A549 (cell line): ENCODE data around the gene PAX1.

ENCODE experiments used
- CEBPB ChIP-seq, 2 experiments: fragments of >200 bp in 1 of 2; sonication (Bioruptor Twin) in 1 of 2; formaldehyde crosslinking in 1 of 2; IDR thresholded peaks; 2 replicates each; pipeline ENCODE4 v1.6.1; 2012 to 2016
- FOXS1 ChIP-seq: fragments of 250-450 bp; sonication (Bioruptor Pico); IDR thresholded peaks from 2 replicates; pipeline ENCODE4 v1.5.0; 2020; ENCODE audit warnings: mild to moderate bottlenecking, moderate library complexity
- GATA3 ChIP-seq: IDR thresholded peaks from 2 replicates; pipeline ENCODE4 v1.6.1; 2012; ENCODE audit warnings: borderline replicate concordance
- HDAC2 ChIP-seq: fragments of 200-600 bp; sonication (generic); IDR thresholded peaks from 2 replicates; pipeline ENCODE4 v1.6.1; 2016
- JUN ChIP-seq, 2 experiments: fragments of >200 bp; sonication (Bioruptor Twin); formaldehyde crosslinking; IDR thresholded peaks; 2 replicates in 1 of 2; 3 replicates in 1 of 2; pipeline ENCODE4 v1.6.1; 2016 to 2017
- POLR2A ChIP-seq: IDR thresholded peaks from 2 replicates; pipeline ENCODE4 v1.6.1; 2012; ENCODE audit warnings: mild to moderate bottlenecking, low read length
- POLR2AphosphoS2 ChIP-seq: conservative IDR thresholded peaks from 2 replicates; pipeline ENCODE4 v1.6.1; 2012; ENCODE audit warnings: low read length, improper control_type of control experiment, inconsistent platforms
- RCOR1 ChIP-seq: fragments of 150-350 bp; IDR thresholded peaks from 2 replicates; pipeline ENCODE4 v1.6.1; 2014; ENCODE audit warnings: antibody characterized with exemption, low read length, low read depth
- RFX5 ChIP-seq: fragments of 450-650 bp; IDR thresholded peaks from 2 replicates; pipeline ENCODE4 v1.7.1; 2014; ENCODE audit warnings: antibody characterized with exemption, mild to moderate bottlenecking, moderate library complexity
- TP53 ChIP-seq: fragments of 250-450 bp; sonication (Bioruptor Pico); IDR thresholded peaks from 2 replicates; pipeline ENCODE4 v1.5.0; 2021; ENCODE audit warnings: mild to moderate bottlenecking, moderate library complexity
- TF ChIP-seq, protein P1 (sequence below): IDR thresholded peaks from 2 replicates; pipeline ENCODE4 v1.6.1; 2012
- TF ChIP-seq, protein P2 (sequence below): fragments of >200 bp; sonication (Bioruptor Twin); formaldehyde crosslinking; IDR thresholded peaks from 3 replicates; pipeline ENCODE4 v1.5.1; 2016
- TF ChIP-seq, protein P3 (sequence below): IDR thresholded peaks from 2 replicates; pipeline ENCODE4 v1.6.1; 2012

DNA sequence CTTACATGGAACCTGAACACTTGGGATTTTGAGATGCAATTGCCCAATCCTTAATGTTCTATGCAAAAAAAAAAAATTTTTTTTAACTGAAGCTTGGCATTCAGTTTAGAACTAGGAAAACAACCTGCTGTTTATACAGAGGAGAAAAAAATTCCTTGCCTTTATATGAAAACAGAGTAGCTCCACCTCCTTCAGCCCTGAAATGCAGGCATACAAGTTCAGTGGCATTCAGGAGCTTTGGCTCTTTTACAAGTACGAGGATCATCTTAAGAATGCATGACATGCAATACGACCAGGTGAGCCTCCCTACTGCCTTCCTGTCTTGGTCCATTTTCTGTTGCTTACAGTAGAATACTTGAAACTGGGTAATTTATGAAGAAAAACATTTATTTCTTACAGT, 20.4 kb downstream of the PAX1 start:
- TF ChIP-seq POLR2A (no peak), RFX5 (no peak), CEBPB (IDR thresholded peaks at IDR 0.05) (no peak), GATA3 (no peak), FOXS1 (CRISPR knock-in tag) (no peak), POLR2AphosphoS2 (no peak), RCOR1 (no peak), TP53 (CRISPR knock-in tag) (no peak), JUN (IDR thresholded peaks at IDR 0.05) (no peak), HDAC2 (no peak)
- TF ChIP-seq, protein P1, sequence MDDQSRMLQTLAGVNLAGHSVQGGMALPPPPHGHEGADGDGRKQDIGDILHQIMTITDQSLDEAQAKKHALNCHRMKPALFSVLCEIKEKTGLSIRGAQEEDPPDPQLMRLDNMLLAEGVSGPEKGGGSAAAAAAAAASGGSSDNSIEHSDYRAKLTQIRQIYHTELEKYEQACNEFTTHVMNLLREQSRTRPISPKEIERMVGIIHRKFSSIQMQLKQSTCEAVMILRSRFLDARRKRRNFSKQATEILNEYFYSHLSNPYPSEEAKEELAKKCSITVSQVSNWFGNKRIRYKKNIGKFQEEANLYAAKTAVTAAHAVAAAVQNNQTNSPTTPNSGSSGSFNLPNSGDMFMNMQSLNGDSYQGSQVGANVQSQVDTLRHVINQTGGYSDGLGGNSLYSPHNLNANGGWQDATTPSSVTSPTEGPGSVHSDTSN: no peak
- TF ChIP-seq, protein P2, sequence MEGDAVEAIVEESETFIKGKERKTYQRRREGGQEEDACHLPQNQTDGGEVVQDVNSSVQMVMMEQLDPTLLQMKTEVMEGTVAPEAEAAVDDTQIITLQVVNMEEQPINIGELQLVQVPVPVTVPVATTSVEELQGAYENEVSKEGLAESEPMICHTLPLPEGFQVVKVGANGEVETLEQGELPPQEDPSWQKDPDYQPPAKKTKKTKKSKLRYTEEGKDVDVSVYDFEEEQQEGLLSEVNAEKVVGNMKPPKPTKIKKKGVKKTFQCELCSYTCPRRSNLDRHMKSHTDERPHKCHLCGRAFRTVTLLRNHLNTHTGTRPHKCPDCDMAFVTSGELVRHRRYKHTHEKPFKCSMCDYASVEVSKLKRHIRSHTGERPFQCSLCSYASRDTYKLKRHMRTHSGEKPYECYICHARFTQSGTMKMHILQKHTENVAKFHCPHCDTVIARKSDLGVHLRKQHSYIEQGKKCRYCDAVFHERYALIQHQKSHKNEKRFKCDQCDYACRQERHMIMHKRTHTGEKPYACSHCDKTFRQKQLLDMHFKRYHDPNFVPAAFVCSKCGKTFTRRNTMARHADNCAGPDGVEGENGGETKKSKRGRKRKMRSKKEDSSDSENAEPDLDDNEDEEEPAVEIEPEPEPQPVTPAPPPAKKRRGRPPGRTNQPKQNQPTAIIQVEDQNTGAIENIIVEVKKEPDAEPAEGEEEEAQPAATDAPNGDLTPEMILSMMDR: no peak
- TF ChIP-seq, protein P3, sequence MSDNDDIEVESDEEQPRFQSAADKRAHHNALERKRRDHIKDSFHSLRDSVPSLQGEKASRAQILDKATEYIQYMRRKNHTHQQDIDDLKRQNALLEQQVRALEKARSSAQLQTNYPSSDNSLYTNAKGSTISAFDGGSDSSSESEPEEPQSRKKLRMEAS: no peak
